CD14-positive monocyte (primary cell): Measurements from ENCODE around the gene PRAC2. TPM values are rescaled to one million over a fixed set of nuclear protein-coding genes. Genes with fewer than 3 reads are reported as not detected.
A peak's percentile ranks its signal among the peaks of the same experiment; 100 is the strongest.

ENCODE experiments used
- DNase-seq, 3 donors: peaks; one replicate each; pipeline ENCODE4 v3.0.0-alpha.2; 2011 to 2022
- H2AFZ ChIP-seq: 2 replicates; pipeline ENCODE4 v1.6.0; 2012; ENCODE audit warnings: mild to moderate bottlenecking, low read depth, low read length, inconsistent platforms; ENCODE audit not compliant: insufficient read depth, poor library complexity, severe bottlenecking
- H3K27ac ChIP-seq, 2 donors: 1 replicate in 1 of 2; 2 replicates in 1 of 2; pipeline ENCODE4 v1.5.1; 2012 to 2013; ENCODE audit warnings: low read length in 2 of 2, control low read depth in 1 of 2, inconsistent platforms in 1 of 2, low read depth in 1 of 2, mild to moderate bottlenecking in 1 of 2
- H3K27me3 ChIP-seq, 2 donors: one replicate each; pipeline versions ENCODE4 v1.6.0 to v1.6.1; 2011 to 2013; ENCODE audit warnings: low read length in 2 of 2; ENCODE audit not compliant: control insufficient read depth in 2 of 2, insufficient read depth in 2 of 2
- H3K36me3 ChIP-seq, 2 donors: replicated peaks in 1 of 2; 1 replicate in 1 of 2; 2 replicates in 1 of 2; pipeline versions ENCODE4 v1.5.1 to v1.6.1; 2012 to 2013; ENCODE audit warnings: low read length in 2 of 2, control low read depth in 1 of 2, inconsistent platforms in 1 of 2, mild to moderate bottlenecking in 1 of 2; ENCODE audit not compliant: insufficient read depth in 2 of 2, control insufficient read depth in 1 of 2
- H3K4me1 ChIP-seq, 2 donors: 1 replicate in 1 of 2; 2 replicates in 1 of 2; pipeline versions ENCODE4 v1.5.1 to v1.6.1; 2012 to 2013; ENCODE audit warnings: low read length in 2 of 2, control low read depth in 1 of 2, inconsistent platforms in 1 of 2, mild to moderate bottlenecking in 1 of 2, moderate library complexity in 1 of 2; ENCODE audit not compliant: insufficient read depth in 2 of 2, control insufficient read depth in 1 of 2
- H3K4me2 ChIP-seq: replicated peaks from 2 replicates; pipeline ENCODE3; 2012; ENCODE audit warnings: low read length, moderate library complexity, mild to moderate bottlenecking; ENCODE audit not compliant: poor library complexity, severe bottlenecking; ENCODE audit errors: extremely low read depth
- H3K4me3 ChIP-seq, 3 experiments: fragments of 200-600 bp in 1 of 3; sonication (generic) in 1 of 3; replicated peaks in 1 of 3; 1 replicate in 2 of 3; 2 replicates in 1 of 3; pipeline ENCODE4 v1.5.1; 2011 to 2013; ENCODE audit warnings: low read length in 3 of 3, mild to moderate bottlenecking in 3 of 3, control low read depth in 2 of 3, low read depth in 2 of 3, inconsistent platforms in 1 of 3, moderate library complexity in 1 of 3
- H3K79me2 ChIP-seq: 2 replicates; pipeline ENCODE4 v1.6.0; 2012; ENCODE audit warnings: mild to moderate bottlenecking, control low read depth, inconsistent platforms, low read length, moderate library complexity; ENCODE audit not compliant: insufficient read depth
- H3K9ac ChIP-seq: 2 replicates; pipeline ENCODE4 v1.6.0; 2017; ENCODE audit warnings: low read length, mild to moderate bottlenecking; ENCODE audit not compliant: insufficient read depth, poor library complexity, severe bottlenecking
- H3K9me3 ChIP-seq, 2 donors: replicated peaks in 1 of 2; 1 replicate in 1 of 2; 2 replicates in 1 of 2; pipeline versions ENCODE4 v1.5.1 to v1.6.1; 2012 to 2013; ENCODE audit warnings: low read length in 2 of 2, control low read depth in 1 of 2; ENCODE audit not compliant: control insufficient read depth in 1 of 2, insufficient read depth in 1 of 2
- H4K20me1 ChIP-seq: 2 replicates; pipeline ENCODE4 v1.6.0; 2012; ENCODE audit warnings: mild to moderate bottlenecking, low read length, control low read depth, moderate library complexity; ENCODE audit not compliant: insufficient read depth
- H3K27ac Mint-ChIP-seq, 7 donors: one replicate each; pipeline ENCODE4 v1.8.0; 2020; ENCODE audit warnings: mild to moderate bottlenecking in 7 of 7, mixed read lengths in 7 of 7, moderate library complexity in 6 of 7, inconsistent platforms in 2 of 7
- H3K27me3 Mint-ChIP-seq, 3 donors: one replicate each; pipeline ENCODE4 v1.8.0; 2021 to 2022; ENCODE audit warnings: low read depth in 3 of 3, mild to moderate bottlenecking in 3 of 3, mixed read lengths in 3 of 3, moderate library complexity in 3 of 3, inconsistent platforms in 1 of 3
- H3K36me3 Mint-ChIP-seq, 2 donors: one replicate each; pipeline ENCODE4 v1.8.0; 2020; ENCODE audit warnings: mixed read lengths in 2 of 2, inconsistent platforms in 1 of 2, mild to moderate bottlenecking in 1 of 2
- H3K4me1 Mint-ChIP-seq: one replicate; pipeline ENCODE4 v1.8.0; 2020; ENCODE audit warnings: mild to moderate bottlenecking, mixed read lengths
- H3K4me3 Mint-ChIP-seq, 2 donors: one replicate each; pipeline ENCODE4 v1.8.0; 2020; ENCODE audit warnings: mild to moderate bottlenecking in 2 of 2, mixed read lengths in 2 of 2, moderate library complexity in 1 of 2
- H3K9me3 Mint-ChIP-seq, 7 donors: one replicate each; pipeline ENCODE4 v1.8.0; 2020 to 2022; ENCODE audit warnings: mixed read lengths in 7 of 7, mild to moderate bottlenecking in 6 of 7, moderate library complexity in 6 of 7, inconsistent platforms in 2 of 7
- CTCF ChIP-seq: fragments of 200-600 bp; IDR thresholded peaks from one replicate; pipeline ENCODE4 v1.8.0; 2022; ENCODE audit warnings: antibody characterized with exemption, mild to moderate bottlenecking
- WGBS: methylation state at CpG from one replicate; pipeline ENCODE4 v1.1.5; 2013; ENCODE audit warnings: missing lambda C conversion rate; ENCODE audit not compliant: insufficient coverage; 5-methylcytosine and 5-hydroxymethylcytosine counted together
- intact Hi-C, 2 donors: fragments of 100-400 bp; cut with micrococcal nuclease; formaldehyde crosslinking; loops; one replicate each; pipeline versions ENCODE4 v1.15.0 to v1.15.1; 2023
- polyA plus RNA-seq, 3 donors: library from polyadenylated mRNA; depleted of rRNA in 1 of 3; unstranded in 2 of 3; stranded (reverse) in 1 of 3; fragments of 300-500 nt in 2 of 3; fragments of >200 nt in 1 of 3; fragmentation: Illumina TruSeq in 2 of 3; gene quantifications; 1 replicate in 2 of 3; 2 replicates in 1 of 3; pipeline ENCODE4 v1.2.3, GENCODE V29; 2012 to 2021

Gene PRAC2
- polyA plus RNA-seq, 3 donors, result not detected

GRCh38 chr17:48720266-48721008 lies 2.5 kb upstream of the PRAC2 start:
- Histone ChIP-seq H3K36me3 (no peaks in the 10 kb centered on the region), H3K27me3 (peaks cover 96 to 100% of the 10 kb centered on the region in 2 donors), H3K4me1 (peaks cover 21 to 25% of the 10 kb centered on the region in 2 donors), H3K27ac (no peak overlapping the region), H3K4me2 (no peak overlapping the region), H3K9ac (no peak overlapping the region), H3K4me3 (no peak overlapping the region), H2AFZ (no peak overlapping the region), H3K79me2 (no peaks in the 10 kb centered on the region), H3K9me3 (peaks cover 6 to 46% of the 10 kb centered on the region in 2 donors), H4K20me1 (no peaks in the 10 kb centered on the region)
- intact Hi-C loops, result no loop called here
- Mint-ChIP-seq H3K27ac (no peak overlapping the region), H3K9me3 (peaks cover 0 to 38% (median 21%) of the 10 kb centered on the region in 7 donors), H3K27me3 (peaks cover 94 to 99% (median 98%) of the 10 kb centered on the region in 3 donors), H3K4me3 (peak overlapping the region in 1 of 2 donors; percentile 82), H3K36me3 (peaks cover 0 to 16% of the 10 kb centered on the region in 2 donors), H3K4me1 (peaks cover 35% of the 10 kb centered on the region)
- DNase-seq, result no peak
- TF ChIP-seq CTCF, result no peak
- WGBS, result 17% methylated on average over 2 of the region's 11 CpGs

GRCh38 chr17:48721009-48721402 lies 2.0 kb upstream of the PRAC2 start:
- WGBS, result 57% methylated on average over 1 of the region's 1 CpG
- peaks cover 0 to 43% (median 21%) of the 10 kb centered on the region in 7 donors for H3K9me3 Mint-ChIP-seq
- H4K20me1 ChIP-seq, result no peaks in the 10 kb centered on the region
- H3K27me3 ChIP-seq, result peaks cover 96 to 100% of the 10 kb centered on the region in 2 donors
- no peak overlapping the region for H3K27ac Mint-ChIP-seq
- H3K9me3 ChIP-seq, result peaks cover 6 to 51% of the 10 kb centered on the region in 2 donors
- no peak overlapping the region for H3K4me2 ChIP-seq
- TF ChIP-seq CTCF, result no peak
- DNase-seq, result no peak
- H3K27ac ChIP-seq, result no peak overlapping the region
- H3K36me3 Mint-ChIP-seq, result peaks cover 0 to 16% of the 10 kb centered on the region in 2 donors
- H3K4me1 Mint-ChIP-seq, result peaks cover 35% of the 10 kb centered on the region
- H3K9ac ChIP-seq, result no peak overlapping the region
- peaks cover 95 to 99% (median 99%) of the 10 kb centered on the region in 3 donors for H3K27me3 Mint-ChIP-seq
- H3K4me1 ChIP-seq, result peaks cover 21 to 25% of the 10 kb centered on the region in 2 donors
- peak overlapping the region in 1 of 2 donors; percentile 82 for H3K4me3 Mint-ChIP-seq
- no peak overlapping the region for H3K4me3 ChIP-seq
- no peaks in the 10 kb centered on the region for H3K36me3 ChIP-seq
- H3K79me2 ChIP-seq, result no peaks in the 10 kb centered on the region
- intact Hi-C loops, result no loop called here
- H2AFZ ChIP-seq, result no peak overlapping the region
